ENCODE results near the gene PARP1.

DNA sequence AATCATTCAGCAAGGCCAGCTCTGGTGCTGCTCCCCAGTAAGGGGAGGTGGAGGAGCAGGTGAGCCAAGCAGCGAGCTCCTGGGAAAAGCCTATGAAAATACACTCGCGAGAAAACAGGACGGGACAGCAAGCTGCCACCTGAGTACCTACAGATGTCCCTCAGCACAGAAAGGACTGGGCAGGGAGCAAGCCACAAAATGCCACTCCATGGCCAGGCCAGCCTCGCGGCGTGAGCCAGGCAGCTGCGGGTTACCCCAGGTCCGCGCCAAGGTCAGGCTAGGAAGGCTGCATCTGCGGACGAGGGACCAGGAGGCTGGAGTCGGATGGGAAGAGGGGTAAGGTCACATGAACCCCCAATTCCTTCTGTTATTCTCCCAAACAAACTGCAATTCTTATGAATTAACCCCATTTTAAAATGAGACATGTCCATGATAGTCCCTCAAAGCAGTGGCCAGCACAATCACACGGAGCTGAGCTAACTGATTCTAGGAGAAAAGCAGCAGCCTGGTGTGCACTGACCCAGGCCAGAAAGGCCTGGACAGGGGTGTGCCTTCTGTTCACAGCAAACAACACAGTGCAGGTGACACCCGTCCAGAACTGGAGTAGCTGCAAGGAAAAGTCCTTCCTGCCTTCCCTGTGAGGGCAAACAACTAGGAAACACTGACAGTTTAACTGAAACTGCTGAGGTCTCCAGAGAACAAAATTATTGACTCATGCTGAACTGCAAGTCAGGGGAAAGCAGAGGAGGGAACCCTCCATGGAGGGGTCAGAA is 26.5 kb downstream of the PARP1 start:
- TF ChIP-seq, protein P1, sequence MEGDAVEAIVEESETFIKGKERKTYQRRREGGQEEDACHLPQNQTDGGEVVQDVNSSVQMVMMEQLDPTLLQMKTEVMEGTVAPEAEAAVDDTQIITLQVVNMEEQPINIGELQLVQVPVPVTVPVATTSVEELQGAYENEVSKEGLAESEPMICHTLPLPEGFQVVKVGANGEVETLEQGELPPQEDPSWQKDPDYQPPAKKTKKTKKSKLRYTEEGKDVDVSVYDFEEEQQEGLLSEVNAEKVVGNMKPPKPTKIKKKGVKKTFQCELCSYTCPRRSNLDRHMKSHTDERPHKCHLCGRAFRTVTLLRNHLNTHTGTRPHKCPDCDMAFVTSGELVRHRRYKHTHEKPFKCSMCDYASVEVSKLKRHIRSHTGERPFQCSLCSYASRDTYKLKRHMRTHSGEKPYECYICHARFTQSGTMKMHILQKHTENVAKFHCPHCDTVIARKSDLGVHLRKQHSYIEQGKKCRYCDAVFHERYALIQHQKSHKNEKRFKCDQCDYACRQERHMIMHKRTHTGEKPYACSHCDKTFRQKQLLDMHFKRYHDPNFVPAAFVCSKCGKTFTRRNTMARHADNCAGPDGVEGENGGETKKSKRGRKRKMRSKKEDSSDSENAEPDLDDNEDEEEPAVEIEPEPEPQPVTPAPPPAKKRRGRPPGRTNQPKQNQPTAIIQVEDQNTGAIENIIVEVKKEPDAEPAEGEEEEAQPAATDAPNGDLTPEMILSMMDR (IDR thresholded peaks at IDR 0.05 in 2 of 3, conservative IDR thresholded peaks at IDR 0.05 in 1 of 3; ENCODE audit: borderline replicate concordance in 1 of 3, insufficient read depth in 1 of 3, low read depth in 2 of 3, low read length in 2 of 3): no peak
- TF ChIP-seq EZH2 (IDR thresholded peaks at IDR 0.05): no peak
- TF ChIP-seq, protein P2, sequence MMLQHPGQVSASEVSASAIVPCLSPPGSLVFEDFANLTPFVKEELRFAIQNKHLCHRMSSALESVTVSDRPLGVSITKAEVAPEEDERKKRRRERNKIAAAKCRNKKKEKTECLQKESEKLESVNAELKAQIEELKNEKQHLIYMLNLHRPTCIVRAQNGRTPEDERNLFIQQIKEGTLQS (IDR thresholded peaks at IDR 0.05): no peak
- TF ChIP-seq EZH2phosphoT487 (IDR thresholded peaks at IDR 0.05; ENCODE audit: borderline replicate concordance): no peak
- no peak for TF ChIP-seq SRF (IDR thresholded peaks at IDR 0.05; ENCODE audit: low read depth)
- TF ChIP-seq POLR2A (IDR thresholded peaks at IDR 0.05; ENCODE audit: borderline replicate concordance, extremely low read depth, insufficient read depth, insufficient read length): no peak
- TF ChIP-seq FOSL1 (IDR thresholded peaks at IDR 0.05; ENCODE audit: low read depth): no peak
- TF ChIP-seq, protein P3, sequence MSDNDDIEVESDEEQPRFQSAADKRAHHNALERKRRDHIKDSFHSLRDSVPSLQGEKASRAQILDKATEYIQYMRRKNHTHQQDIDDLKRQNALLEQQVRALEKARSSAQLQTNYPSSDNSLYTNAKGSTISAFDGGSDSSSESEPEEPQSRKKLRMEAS (IDR thresholded peaks at IDR 0.05): no peak
- no peak for TF ChIP-seq TCF7L2 (IDR thresholded peaks at IDR 0.05; ENCODE audit: borderline replicate concordance, extremely low read depth, insufficient read depth, insufficient read length)
- TF ChIP-seq, protein P4, sequence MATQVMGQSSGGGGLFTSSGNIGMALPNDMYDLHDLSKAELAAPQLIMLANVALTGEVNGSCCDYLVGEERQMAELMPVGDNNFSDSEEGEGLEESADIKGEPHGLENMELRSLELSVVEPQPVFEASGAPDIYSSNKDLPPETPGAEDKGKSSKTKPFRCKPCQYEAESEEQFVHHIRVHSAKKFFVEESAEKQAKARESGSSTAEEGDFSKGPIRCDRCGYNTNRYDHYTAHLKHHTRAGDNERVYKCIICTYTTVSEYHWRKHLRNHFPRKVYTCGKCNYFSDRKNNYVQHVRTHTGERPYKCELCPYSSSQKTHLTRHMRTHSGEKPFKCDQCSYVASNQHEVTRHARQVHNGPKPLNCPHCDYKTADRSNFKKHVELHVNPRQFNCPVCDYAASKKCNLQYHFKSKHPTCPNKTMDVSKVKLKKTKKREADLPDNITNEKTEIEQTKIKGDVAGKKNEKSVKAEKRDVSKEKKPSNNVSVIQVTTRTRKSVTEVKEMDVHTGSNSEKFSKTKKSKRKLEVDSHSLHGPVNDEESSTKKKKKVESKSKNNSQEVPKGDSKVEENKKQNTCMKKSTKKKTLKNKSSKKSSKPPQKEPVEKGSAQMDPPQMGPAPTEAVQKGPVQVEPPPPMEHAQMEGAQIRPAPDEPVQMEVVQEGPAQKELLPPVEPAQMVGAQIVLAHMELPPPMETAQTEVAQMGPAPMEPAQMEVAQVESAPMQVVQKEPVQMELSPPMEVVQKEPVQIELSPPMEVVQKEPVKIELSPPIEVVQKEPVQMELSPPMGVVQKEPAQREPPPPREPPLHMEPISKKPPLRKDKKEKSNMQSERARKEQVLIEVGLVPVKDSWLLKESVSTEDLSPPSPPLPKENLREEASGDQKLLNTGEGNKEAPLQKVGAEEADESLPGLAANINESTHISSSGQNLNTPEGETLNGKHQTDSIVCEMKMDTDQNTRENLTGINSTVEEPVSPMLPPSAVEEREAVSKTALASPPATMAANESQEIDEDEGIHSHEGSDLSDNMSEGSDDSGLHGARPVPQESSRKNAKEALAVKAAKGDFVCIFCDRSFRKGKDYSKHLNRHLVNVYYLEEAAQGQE (IDR thresholded peaks at IDR 0.05; ENCODE audit: low read depth): no peak
- no peak for TF ChIP-seq RAD21 (IDR thresholded peaks at IDR 0.05; ENCODE audit: low read depth)
- TF ChIP-seq YY1 (IDR thresholded peaks at IDR 0.05; ENCODE audit: extremely low read depth, insufficient replicate concordance, low read depth, low read length): no peak
- no peak for TF ChIP-seq SP1 (IDR thresholded peaks at IDR 0.05; ENCODE audit: low read depth)

All from HCT116 (cell line).